HepG2 (cell line): ENCODE data around the gene ACTL7B. TPM values are rescaled to one million over a fixed set of nuclear protein-coding genes. Genes with fewer than 3 reads are reported as not detected.

Source experiments
- ATF5 ChIP-seq: sonication (generic); formaldehyde crosslinking; IDR thresholded peaks from 2 replicates; pipeline ENCODE4 v1.4.0; 2020; ENCODE audit warnings: mild to moderate bottlenecking, low read depth, missing genetic modification reagents
- DNMT3B ChIP-seq: conservative IDR thresholded peaks from 2 replicates; pipeline ENCODE4 v1.6.1; 2016; ENCODE audit warnings: missing biosample characterization, control low read depth
- DRAP1 ChIP-seq: IDR thresholded peaks from 2 replicates; pipeline ENCODE4 v1.6.1; 2016; ENCODE audit warnings: missing genetic modification reagents, missing compliant biosample characterization
- FLYWCH1 ChIP-seq: sonication (generic); formaldehyde crosslinking; IDR thresholded peaks from 2 replicates; pipeline ENCODE4 v1.8.1; 2023; ENCODE audit warnings: mild to moderate bottlenecking, missing genetic modification reagents
- GPBP1L1 ChIP-seq: sonication (generic); formaldehyde crosslinking; IDR thresholded peaks from 2 replicates; pipeline ENCODE4 v1.5.0; 2020; ENCODE audit warnings: mild to moderate bottlenecking, missing genetic modification reagents
- MTF2 ChIP-seq: sonication (generic); formaldehyde crosslinking; IDR thresholded peaks from 2 replicates; pipeline ENCODE4 v1.5.0; 2020; ENCODE audit warnings: missing genetic modification reagents, borderline replicate concordance
- NFKB2 ChIP-seq: sonication (generic); formaldehyde crosslinking; IDR thresholded peaks from 2 replicates; pipeline ENCODE4 v1.4.0; 2020; ENCODE audit warnings: missing genetic modification reagents, borderline replicate concordance
- NR2C2 ChIP-seq: sonication (generic); formaldehyde crosslinking; IDR thresholded peaks from 2 replicates; pipeline ENCODE4 v1.4.0; 2020; ENCODE audit warnings: missing genetic modification reagents, mild to moderate bottlenecking, moderate library complexity, borderline replicate concordance
- TFE3 ChIP-seq: IDR thresholded peaks from 2 replicates; pipeline ENCODE4 v1.6.1; 2016
- TRIM22 ChIP-seq: fragments of 450-650 bp; IDR thresholded peaks from 2 replicates; pipeline ENCODE4 v1.6.1; 2017
- UBTF ChIP-seq: sonication (generic); formaldehyde crosslinking; IDR thresholded peaks from 2 replicates; pipeline ENCODE4 v1.4.0; 2020; ENCODE audit warnings: mild to moderate bottlenecking, missing genetic modification reagents
- YEATS2 ChIP-seq: sonication (generic); formaldehyde crosslinking; IDR thresholded peaks from 2 replicates; pipeline ENCODE4 v1.4.0; 2020; ENCODE audit warnings: missing genetic modification reagents, borderline replicate concordance
- ZBTB7B ChIP-seq: sonication (generic); formaldehyde crosslinking; IDR thresholded peaks from 2 replicates; pipeline ENCODE4 v1.4.0; 2020; ENCODE audit warnings: missing genetic modification reagents
- ZFP37 ChIP-seq: sonication (generic); formaldehyde crosslinking; IDR thresholded peaks from 2 replicates; pipeline ENCODE4 v1.4.0; 2020; ENCODE audit warnings: missing genetic modification reagents, borderline replicate concordance
- ZGPAT ChIP-seq: IDR thresholded peaks from 2 replicates; pipeline ENCODE4 v1.6.1; 2016; ENCODE audit warnings: mild to moderate bottlenecking
- ZNF34 ChIP-seq: sonication (generic); formaldehyde crosslinking; IDR thresholded peaks from 2 replicates; pipeline ENCODE4 v1.4.0; 2020; ENCODE audit warnings: mild to moderate bottlenecking, missing genetic modification reagents, borderline replicate concordance
- ZNF383 ChIP-seq: sonication (generic); formaldehyde crosslinking; IDR thresholded peaks from 2 replicates; pipeline ENCODE4 v1.4.0; 2020; ENCODE audit warnings: missing genetic modification reagents, mild to moderate bottlenecking, borderline replicate concordance
- ZNF619 ChIP-seq: sonication (generic); formaldehyde crosslinking; IDR thresholded peaks from 2 replicates; pipeline ENCODE4 v1.4.0; 2020; ENCODE audit warnings: mild to moderate bottlenecking, missing genetic modification reagents
- ZNF670 ChIP-seq: sonication (generic); formaldehyde crosslinking; IDR thresholded peaks from 2 replicates; pipeline ENCODE4 v1.8.0; 2022; ENCODE audit warnings: mild to moderate bottlenecking, missing genetic modification reagents, borderline replicate concordance
- polyA plus RNA-seq, 8 experiments: library from polyadenylated mRNA; depleted of rRNA in 3 of 8; stranded (reverse) in 7 of 8; unstranded in 1 of 8; fragments of >200 nt; fragmentation: Illumina TruSeq in 4 of 8; extraction: Trizol in 4 of 8; gene quantifications; 2 replicates each; pipeline versions ENCODE4 v1.2.1 to v1.2.3, GENCODE V29; 2011 to 2016; ENCODE audit warnings: low read depth in 4 of 8, missing spikeins in 1 of 8, mixed read lengths in 1 of 8; ENCODE audit not compliant: insufficient read depth in 1 of 8
- total RNA-seq, 5 experiments: library from RNA; depleted of rRNA; stranded (reverse); fragments of >200 nt; fragmentation: Illumina TruSeq; extraction: Trizol; gene quantifications; 2 replicates each; pipeline ENCODE4 v1.2.3, GENCODE V29; 2016; ENCODE audit warnings: low read depth in 1 of 5

ACTL7B gene
- total and polyA plus RNA-seq, 2 of the 13 experiments (the other 11 are each of a cell fraction or from before 2014, with no cell fraction given), result 0.07 to 0.11 TPM

GRCh38 chr9:108885643-108886348, 30.0 kb upstream of the ACTL7B start (continued):
- TF ChIP-seq ATF5 (no peak), ZNF34 (CRISPR knock-in tag) (no peak), ZNF670 (CRISPR knock-in tag) (no peak; the same call in 1 of the 2 replicates), ZFP37 (CRISPR knock-in tag) (peak; percentile 66; the same call in 1 of the 2 replicates), DRAP1 (CRISPR knock-in tag) (peak; percentile 80), TRIM22 (no peak), UBTF (peak; percentile 44; the same call in 1 of the 2 replicates), ZGPAT (CRISPR knock-in tag) (peak; percentile 98), DNMT3B (CRISPR knock-in tag) (peak; percentile 88; the same call in 1 of the 2 replicates), ZNF619 (CRISPR knock-in tag) (no peak), GPBP1L1 (CRISPR knock-in tag) (no peak), TFE3 (CRISPR knock-in tag) (peak; percentile 93), MTF2 (CRISPR knock-in tag) (no peak), NFKB2 (CRISPR knock-in tag) (no peak), ZNF383 (no peak), FLYWCH1 (CRISPR knock-in tag) (no peak), ZBTB7B (CRISPR knock-in tag) (peak; percentile 95), NR2C2 (peak; percentile 65; the same call in 1 of the 2 replicates), YEATS2 (peak; percentile 79; the same call in 1 of the 2 replicates)
